SU-DHL-6 (cell line): ENCODE results near the gene NAA15.

ENCODE experiments used
- H2AFZ ChIP-seq: fragments of 200-600 bp; sonication (generic); 2 replicates; pipeline ENCODE4 v1.6.1; 2014; ENCODE audit warnings: low read depth, mild to moderate bottlenecking, moderate library complexity, mixed read lengths, antibody characterized with exemption, low read length; ENCODE audit not compliant: severe bottlenecking
- H3F3A ChIP-seq: fragments of 200-600 bp; shearing (Covaris generic); 2 replicates; pipeline ENCODE4 v1.6.0; 2016; ENCODE audit warnings: antibody characterized with exemption, mild to moderate bottlenecking; ENCODE audit not compliant: insufficient read depth
- H3K27ac ChIP-seq: fragments of 200-600 bp; sonication (generic); 2 replicates; pipeline ENCODE4 v1.5.1; 2016; ENCODE audit warnings: low read depth, mild to moderate bottlenecking, low read length, moderate library complexity, mixed read lengths
- H3K27me3 ChIP-seq: fragments of 200-600 bp; sonication (generic), shearing (Covaris generic); 2 replicates; pipeline ENCODE4 v1.6.0; 2014; ENCODE audit warnings: mild to moderate bottlenecking, low read length
- H3K36me3 ChIP-seq: fragments of 200-600 bp; sonication (generic); 2 replicates; pipeline ENCODE4 v1.6.1; 2014; ENCODE audit warnings: mild to moderate bottlenecking, low read length, mixed read lengths
- H3K4me2 ChIP-seq: fragments of 300-600, 200-600 bp; shearing (Covaris generic), sonication (generic); 2 replicates; pipeline ENCODE4 v1.6.0; 2014; ENCODE audit warnings: low read length, low read depth, mild to moderate bottlenecking; ENCODE audit not compliant: poor library complexity, severe bottlenecking
- H3K4me3 ChIP-seq: fragments of 200-600 bp; sonication (generic); 2 replicates; pipeline ENCODE4 v1.5.1; 2014; ENCODE audit warnings: antibody characterized with exemption, low read length, mild to moderate bottlenecking, mixed read lengths; ENCODE audit not compliant: insufficient read depth, poor library complexity, severe bottlenecking
- H3K79me2 ChIP-seq: fragments of 200-600 bp; sonication (generic); 2 replicates; pipeline ENCODE4 v1.6.1; 2014; ENCODE audit warnings: mild to moderate bottlenecking, low read length, moderate library complexity; ENCODE audit not compliant: insufficient read depth
- H3K9ac ChIP-seq: fragments of 200-600 bp; sonication (generic); 2 replicates; pipeline ENCODE4 v1.7.0; 2014; ENCODE audit warnings: mild to moderate bottlenecking, low read length
- H3K9me2 ChIP-seq: fragments of 200-600 bp; sonication (generic); replicated peaks from 2 replicates; pipeline ENCODE4 v1.6.1; 2014; ENCODE audit warnings: low read length; ENCODE audit not compliant: insufficient read depth
- H3K9me3 ChIP-seq: fragments of 200-600 bp; sonication (generic); 2 replicates; pipeline ENCODE4 v1.6.1; 2014; ENCODE audit warnings: low read length, mixed read lengths; ENCODE audit not compliant: insufficient read depth
- H4K20me1 ChIP-seq: fragments of 200-600 bp; sonication (generic); 2 replicates; pipeline ENCODE4 v1.6.1; 2014; ENCODE audit warnings: low read depth, mild to moderate bottlenecking, antibody characterized with exemption, low read length, moderate library complexity, mixed read lengths
- EZH2phosphoT487 ChIP-seq: fragments of 200-600 bp; sonication (generic), shearing (Covaris generic); conservative IDR thresholded peaks from 2 replicates; pipeline ENCODE4 v1.6.1; 2018; ENCODE audit warnings: mild to moderate bottlenecking, antibody characterized with exemption, low read length, moderate library complexity, mixed read lengths
- TF ChIP-seq, protein P1 (sequence below): fragments of 200-600 bp; sonication (generic); IDR thresholded peaks from one replicate; pipeline ENCODE4 v1.5.1; 2017; ENCODE audit warnings: antibody characterized with exemption, mild to moderate bottlenecking, low read length, moderate library complexity; ENCODE audit not compliant: insufficient read depth, poor library complexity, severe bottlenecking

Gene NAA15

DNA sequence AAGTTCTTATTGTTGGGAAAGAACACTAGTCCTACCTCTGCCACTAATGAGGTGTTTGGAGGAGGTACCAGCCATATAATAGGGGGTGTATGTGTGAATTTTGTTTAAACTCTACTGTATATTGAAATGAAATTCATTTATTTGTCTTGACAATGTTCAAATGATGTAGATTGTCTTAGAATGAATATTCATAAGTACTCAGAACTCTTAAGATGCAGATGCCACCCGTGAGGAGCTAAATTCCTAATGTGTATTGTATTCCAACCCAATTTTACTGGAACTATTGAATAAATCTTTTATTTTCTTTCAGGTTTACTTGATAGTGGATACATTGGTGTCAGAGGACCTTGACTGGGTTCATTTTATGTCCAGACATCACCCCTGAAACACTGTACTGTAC is 88.7 kb downstream of the NAA15 start:
- Histone ChIP-seq H3K9me2 (no peaks in the 10 kb centered on the region), H3F3A (no peaks in the 10 kb centered on the region; the same call in 1 of the 2 replicates), H3K36me3 (no peaks in the 10 kb centered on the region; the same call in 1 of the 2 replicates)

DNA sequence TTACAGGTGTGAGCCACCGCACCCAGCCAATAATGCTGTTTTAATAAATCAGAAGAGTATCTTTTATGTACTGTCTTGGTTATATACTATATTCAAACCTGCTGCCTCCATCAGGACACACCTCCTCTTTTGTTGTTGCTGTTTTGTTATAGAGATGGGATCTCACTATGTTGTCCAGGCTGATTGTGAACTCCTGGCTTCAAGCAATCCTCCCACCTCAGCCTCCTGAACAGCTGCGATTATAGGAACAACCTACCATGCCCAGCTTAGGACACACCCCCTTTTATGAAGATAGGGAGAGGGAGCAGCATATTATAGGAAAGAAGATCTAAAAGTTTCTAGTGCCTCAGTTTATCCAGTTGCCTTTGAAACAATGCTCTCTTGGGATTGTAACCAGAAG is 90.4 kb downstream of the NAA15 start:
- Histone ChIP-seq H3K27ac (no peak overlapping the region), H3K9me2 (no peaks in the 10 kb centered on the region), H3K79me2 (no peaks in the 10 kb centered on the region), H3K4me3 (no peak overlapping the region), H3K36me3 (no peaks in the 10 kb centered on the region; the same call in 1 of the 2 replicates), H3K27me3 (no peaks in the 10 kb centered on the region), H4K20me1 (no peaks in the 10 kb centered on the region), H3K9me3 (no peaks in the 10 kb centered on the region), H3K4me2 (no peak overlapping the region), H2AFZ (no peak overlapping the region), H3F3A (no peaks in the 10 kb centered on the region; the same call in 1 of the 2 replicates), H3K9ac (no peak overlapping the region)
- TF ChIP-seq, protein P1, sequence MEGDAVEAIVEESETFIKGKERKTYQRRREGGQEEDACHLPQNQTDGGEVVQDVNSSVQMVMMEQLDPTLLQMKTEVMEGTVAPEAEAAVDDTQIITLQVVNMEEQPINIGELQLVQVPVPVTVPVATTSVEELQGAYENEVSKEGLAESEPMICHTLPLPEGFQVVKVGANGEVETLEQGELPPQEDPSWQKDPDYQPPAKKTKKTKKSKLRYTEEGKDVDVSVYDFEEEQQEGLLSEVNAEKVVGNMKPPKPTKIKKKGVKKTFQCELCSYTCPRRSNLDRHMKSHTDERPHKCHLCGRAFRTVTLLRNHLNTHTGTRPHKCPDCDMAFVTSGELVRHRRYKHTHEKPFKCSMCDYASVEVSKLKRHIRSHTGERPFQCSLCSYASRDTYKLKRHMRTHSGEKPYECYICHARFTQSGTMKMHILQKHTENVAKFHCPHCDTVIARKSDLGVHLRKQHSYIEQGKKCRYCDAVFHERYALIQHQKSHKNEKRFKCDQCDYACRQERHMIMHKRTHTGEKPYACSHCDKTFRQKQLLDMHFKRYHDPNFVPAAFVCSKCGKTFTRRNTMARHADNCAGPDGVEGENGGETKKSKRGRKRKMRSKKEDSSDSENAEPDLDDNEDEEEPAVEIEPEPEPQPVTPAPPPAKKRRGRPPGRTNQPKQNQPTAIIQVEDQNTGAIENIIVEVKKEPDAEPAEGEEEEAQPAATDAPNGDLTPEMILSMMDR: no peak
- TF ChIP-seq EZH2phosphoT487: no peak

More for the DNA sequence above, 88.7 kb downstream of the NAA15 start:
- H3K27me3 ChIP-seq: no peaks in the 10 kb centered on the region
- H3K4me2 ChIP-seq: no peak overlapping the region
- H3K9me3 ChIP-seq: no peaks in the 10 kb centered on the region
- H3K4me3 ChIP-seq: no peak overlapping the region
- no peak overlapping the region for H3K9ac ChIP-seq
- H2AFZ ChIP-seq: no peak overlapping the region
- no peak overlapping the region for H3K27ac ChIP-seq
- no peaks in the 10 kb centered on the region for H3K79me2 ChIP-seq
- no peaks in the 10 kb centered on the region for H4K20me1 ChIP-seq
- TF ChIP-seq, protein P1: no peak
- no peak for TF ChIP-seq EZH2phosphoT487

DNA sequence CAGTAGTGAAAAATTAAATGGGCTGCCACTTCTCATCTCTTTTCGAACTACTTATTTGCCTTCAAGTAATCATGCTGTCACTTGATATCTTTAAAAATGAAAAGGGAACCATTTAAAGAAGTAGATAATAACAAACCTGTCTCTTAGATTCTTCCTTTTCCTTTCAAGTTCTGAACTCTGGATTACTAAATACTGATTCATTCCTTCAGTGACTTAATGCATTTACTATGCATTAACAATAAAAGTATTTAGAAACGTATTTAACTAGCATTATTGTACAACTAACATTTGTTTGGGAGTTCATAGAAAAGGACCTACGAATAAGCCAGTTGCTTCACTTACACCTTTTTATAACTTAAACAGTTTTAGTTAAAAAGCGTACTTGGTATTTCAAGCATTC is 91.5 kb downstream of the NAA15 start:
- TF ChIP-seq, protein P1: no peak
- no peak for TF ChIP-seq EZH2phosphoT487
- Histone ChIP-seq H3K27ac (no peak overlapping the region), H3K4me3 (no peak overlapping the region), H3K4me2 (no peak overlapping the region), H3K9ac (no peak overlapping the region), H3K9me3 (no peaks in the 10 kb centered on the region), H3F3A (no peaks in the 10 kb centered on the region), H2AFZ (no peak overlapping the region), H4K20me1 (no peaks in the 10 kb centered on the region), H3K9me2 (no peaks in the 10 kb centered on the region), H3K36me3 (no peaks in the 10 kb centered on the region; the same call in 1 of the 2 replicates), H3K79me2 (no peaks in the 10 kb centered on the region), H3K27me3 (no peaks in the 10 kb centered on the region)
